Measurements from ENCODE around the gene ABHD17A. TPM values are rescaled to one million over a fixed set of nuclear protein-coding genes. Genes with fewer than 3 reads are reported as not detected.

Gene ABHD17A
- total RNA-seq, 2 donors from 2014 or later, result 50.6 to 52.9 TPM

DNA sequence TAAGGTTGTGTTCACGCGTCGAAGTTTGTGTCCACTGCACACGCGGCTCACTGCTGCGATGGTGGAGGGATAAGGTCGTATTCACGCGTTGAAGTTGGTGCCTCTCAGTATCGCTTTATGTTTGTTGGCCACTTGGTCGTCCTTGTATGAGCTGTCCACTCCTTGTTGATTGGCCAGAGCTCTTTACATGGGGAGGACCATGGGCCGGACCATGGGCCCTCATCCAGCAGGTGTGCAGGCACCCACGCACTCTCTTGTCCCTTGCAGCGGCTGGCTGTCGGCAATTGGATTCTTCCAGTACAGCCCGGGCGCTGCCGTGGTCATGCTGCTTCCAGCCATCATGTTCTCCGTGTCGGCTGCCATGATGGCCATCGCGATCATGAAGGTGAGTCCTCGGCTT, 37.5 kb upstream of the ABHD17A start:
- Histone ChIP-seq H3K4me3 (ENCODE audit: low read length) (no peak overlapping the region), H3K4me1 (ENCODE audit: control insufficient read depth, insufficient read depth, low read length) (no peaks in the 10 kb centered on the region), H3K27ac (ENCODE audit: low read depth, low read length) (no peak overlapping the region), H3K27me3 (ENCODE audit: control insufficient read depth, insufficient read depth, low read length, poor library complexity, severe bottlenecking) (no peaks in the 10 kb centered on the region), H3K36me3 (ENCODE audit: control insufficient read depth, insufficient read depth, low read length) (peaks cover 31% of the 10 kb centered on the region), H3K9ac (ENCODE audit: extremely low read depth, low read length, poor library complexity, severe bottlenecking) (no peak overlapping the region), H3K9me3 (ENCODE audit: control insufficient read depth, low read length) (no peaks in the 10 kb centered on the region)
- Mint-ChIP-seq H3K4me3 (no peak overlapping the region), H3K27ac (no peak overlapping the region), H3K4me1 (no peaks in the 10 kb centered on the region), H3K36me3 (ENCODE audit: low read depth) (peaks cover 50% of the 10 kb centered on the region), H3K27me3 (ENCODE audit: insufficient read depth) (peaks cover 3% of the 10 kb centered on the region), H3K9me3 (peaks cover 3% of the 10 kb centered on the region)
- 91 to 93% methylated on average over 22 to 23 of the region's 23 CpGs for WGBS, 2 experiments (ENCODE audit: insufficient coverage in 1 of 2, insufficient read length in 1 of 2)
- no peak for DNase-seq
- TF ChIP-seq, protein P1, sequence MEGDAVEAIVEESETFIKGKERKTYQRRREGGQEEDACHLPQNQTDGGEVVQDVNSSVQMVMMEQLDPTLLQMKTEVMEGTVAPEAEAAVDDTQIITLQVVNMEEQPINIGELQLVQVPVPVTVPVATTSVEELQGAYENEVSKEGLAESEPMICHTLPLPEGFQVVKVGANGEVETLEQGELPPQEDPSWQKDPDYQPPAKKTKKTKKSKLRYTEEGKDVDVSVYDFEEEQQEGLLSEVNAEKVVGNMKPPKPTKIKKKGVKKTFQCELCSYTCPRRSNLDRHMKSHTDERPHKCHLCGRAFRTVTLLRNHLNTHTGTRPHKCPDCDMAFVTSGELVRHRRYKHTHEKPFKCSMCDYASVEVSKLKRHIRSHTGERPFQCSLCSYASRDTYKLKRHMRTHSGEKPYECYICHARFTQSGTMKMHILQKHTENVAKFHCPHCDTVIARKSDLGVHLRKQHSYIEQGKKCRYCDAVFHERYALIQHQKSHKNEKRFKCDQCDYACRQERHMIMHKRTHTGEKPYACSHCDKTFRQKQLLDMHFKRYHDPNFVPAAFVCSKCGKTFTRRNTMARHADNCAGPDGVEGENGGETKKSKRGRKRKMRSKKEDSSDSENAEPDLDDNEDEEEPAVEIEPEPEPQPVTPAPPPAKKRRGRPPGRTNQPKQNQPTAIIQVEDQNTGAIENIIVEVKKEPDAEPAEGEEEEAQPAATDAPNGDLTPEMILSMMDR (conservative IDR thresholded peaks at IDR 0.05), result no peak

DNA sequence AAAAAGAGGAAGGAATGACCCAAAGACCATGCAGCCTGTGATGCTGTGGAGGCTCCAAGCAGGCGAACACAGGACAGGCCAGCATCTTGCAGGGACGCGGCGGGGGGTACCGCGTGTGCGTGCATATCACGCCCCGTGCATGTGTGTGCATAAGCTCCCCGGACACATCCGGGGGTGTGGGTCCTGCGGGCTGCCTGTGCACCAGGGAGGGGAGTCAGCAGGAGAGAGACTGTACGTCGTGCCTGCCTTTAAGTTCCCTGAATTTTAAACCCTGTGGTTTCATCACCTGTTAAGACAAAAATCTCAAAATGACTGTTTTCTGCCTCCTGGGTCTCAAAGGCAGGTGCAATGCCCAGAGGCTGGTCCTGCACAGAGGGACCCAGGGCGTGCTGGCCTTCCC, 36.5 kb upstream of the ABHD17A start:
- H3K27me3 Mint-ChIP-seq (ENCODE audit: insufficient read depth), result no peaks in the 10 kb centered on the region
- H3K9me3 Mint-ChIP-seq, result no peaks in the 10 kb centered on the region
- Histone ChIP-seq H3K27ac (ENCODE audit: low read depth, low read length) (no peak overlapping the region), H3K9me3 (ENCODE audit: control insufficient read depth, low read length) (no peaks in the 10 kb centered on the region), H3K9ac (ENCODE audit: extremely low read depth, low read length, poor library complexity, severe bottlenecking) (no peak overlapping the region), H3K36me3 (ENCODE audit: control insufficient read depth, insufficient read depth, low read length) (peaks cover 31% of the 10 kb centered on the region), H3K27me3 (ENCODE audit: control insufficient read depth, insufficient read depth, low read length, poor library complexity, severe bottlenecking) (no peaks in the 10 kb centered on the region), H3K4me1 (ENCODE audit: control insufficient read depth, insufficient read depth, low read length) (no peaks in the 10 kb centered on the region), H3K4me3 (ENCODE audit: low read length) (no peak overlapping the region)
- no peak overlapping the region for H3K27ac Mint-ChIP-seq
- peaks cover 54% of the 10 kb centered on the region for H3K36me3 Mint-ChIP-seq (ENCODE audit: low read depth)
- no peaks in the 10 kb centered on the region for H3K4me1 Mint-ChIP-seq
- 90 to 95% methylated on average over 15 of the region's 15 CpGs for WGBS, 2 experiments (ENCODE audit: insufficient coverage in 1 of 2, insufficient read length in 1 of 2)
- DNase-seq, result no peak
- no peak overlapping the region for H3K4me3 Mint-ChIP-seq
- TF ChIP-seq, protein P1 (conservative IDR thresholded peaks at IDR 0.05), result no peak

DNA sequence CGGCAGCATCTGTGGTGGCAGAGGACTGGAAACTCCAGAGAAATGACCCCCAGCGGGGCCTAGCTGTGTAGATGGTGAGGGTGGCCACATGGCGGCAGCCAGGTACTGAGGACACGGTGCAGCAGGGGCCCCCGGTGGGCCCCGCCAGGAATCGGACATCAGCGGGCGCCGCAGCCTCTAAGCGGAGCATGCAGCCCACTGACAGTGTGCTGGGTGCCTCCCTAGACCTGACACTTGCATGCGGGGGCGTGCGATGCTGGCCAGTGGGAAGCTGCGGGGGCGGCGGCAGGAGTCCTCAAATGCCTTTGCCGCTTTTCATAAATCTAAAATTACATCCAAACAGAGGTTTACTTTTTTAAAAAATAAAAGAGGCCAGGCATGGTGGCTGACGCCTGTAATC, 36.0 kb upstream of the ABHD17A start:
- no peak overlapping the region for H3K27ac Mint-ChIP-seq
- TF ChIP-seq, protein P1 (conservative IDR thresholded peaks at IDR 0.05), result no peak
- WGBS, 2 experiments (ENCODE audit: insufficient coverage in 1 of 2, insufficient read length in 1 of 2), result 95 to 100% methylated on average over 8 to 19 of the region's 19 CpGs
- H3K27ac ChIP-seq (ENCODE audit: low read depth, low read length), result no peak overlapping the region
- no peak overlapping the region for H3K4me3 ChIP-seq (ENCODE audit: low read length)
- peaks cover 31% of the 10 kb centered on the region for H3K36me3 ChIP-seq (ENCODE audit: control insufficient read depth, insufficient read depth, low read length)
- no peak overlapping the region for H3K4me3 Mint-ChIP-seq
- no peaks in the 10 kb centered on the region for H3K4me1 ChIP-seq (ENCODE audit: control insufficient read depth, insufficient read depth, low read length)
- no peaks in the 10 kb centered on the region for H3K9me3 ChIP-seq (ENCODE audit: control insufficient read depth, low read length)
- H3K27me3 ChIP-seq (ENCODE audit: control insufficient read depth, insufficient read depth, low read length, poor library complexity, severe bottlenecking), result no peaks in the 10 kb centered on the region
- H3K9me3 Mint-ChIP-seq, result no peaks in the 10 kb centered on the region
- DNase-seq, result no peak
- H3K4me1 Mint-ChIP-seq, result no peaks in the 10 kb centered on the region
- no peak overlapping the region for H3K9ac ChIP-seq (ENCODE audit: extremely low read depth, low read length, poor library complexity, severe bottlenecking)
- H3K36me3 Mint-ChIP-seq (ENCODE audit: low read depth), result peaks cover 54% of the 10 kb centered on the region
- H3K27me3 Mint-ChIP-seq (ENCODE audit: insufficient read depth), result no peaks in the 10 kb centered on the region

All from endodermal cell (in vitro differentiated cells).